Right ventricle myocardium superior (tissue), 1 donor: ENCODE measurements around the gene CLEC1B. TPM values are rescaled to one million over a fixed set of nuclear protein-coding genes. Genes with fewer than 3 reads are reported as not detected.

ENCODE experiments used
- total RNA-seq: library from RNA; stranded (reverse); fragmentation: NEBNext Ultra II Directional; extraction: Animal tissue kit (Norgen Biotek cat#: 25700); gene quantifications from one replicate; pipeline ENCODE4 v1.2.1, GENCODE V29; 2021
- donor health status: DM: no; HTN: yes; CAD: no; lungs with severe emphysema.

Gene CLEC1B
- total RNA-seq, 1 donor from 2014 or later, result not detected

Other genes starting within 250 kb of the CLEC1B start
- gene CD69, start 238.2 kb downstream of the CLEC1B start, total RNA-seq, result 0.40 TPM
- gene KLRF1, start 171.6 kb downstream of the CLEC1B start, total RNA-seq, result 0.30 TPM
- gene CLEC2B, start 129.8 kb downstream of the CLEC1B start, total RNA-seq, result 3.7 TPM
- not detected for gene KLRF2, start 117.6 kb downstream of the CLEC1B start, total RNA-seq
- gene CLEC2A, start 66.8 kb downstream of the CLEC1B start, total RNA-seq, result not detected
- gene CLEC12A, start 27.7 kb downstream of the CLEC1B start, total RNA-seq, result 7.8 TPM
- 0.11 TPM for gene CLEC12B, start 11.5 kb upstream of the CLEC1B start, total RNA-seq
- gene CLEC9A, start 31.6 kb upstream of the CLEC1B start, total RNA-seq, result not detected
- gene CLEC1A, start 99.9 kb upstream of the CLEC1B start, total RNA-seq, result 2.5 TPM
- gene CLEC7A, start 131.1 kb upstream of the CLEC1B start, total RNA-seq, result 2.3 TPM
- 0.35 TPM for gene OLR1, start 173.0 kb upstream of the CLEC1B start, total RNA-seq
- gene TMEM52B, start 179.9 kb upstream of the CLEC1B start, total RNA-seq, result not detected
- gene GABARAPL1, start 213.8 kb upstream of the CLEC1B start, total RNA-seq, result 278 TPM